SK-N-SH treated with all-trans-retinoic acid at 6 μM for 48 hours (cell line): ENCODE measurements around the gene PCNT.
"Not testable (repeated sequence)": the region's sequence is repeated elsewhere in the genome, so short reads cannot be mapped to it uniquely, and the experiment has no call there.

Source experiments
- ATAC-seq: fragments of 200-7000 bp; cut with Tn5 transposase; 3 replicates; pipeline ENCODE4 v1.9.1; 2020; ENCODE audit warnings: mild to moderate bottlenecking, moderate library complexity
- BACH2 ChIP-seq: fragments of 250-450 bp; sonication (Bioruptor Pico); IDR thresholded peaks from 2 replicates; pipeline ENCODE4 v1.9.0; 2021; ENCODE audit warnings: mild to moderate bottlenecking, borderline replicate concordance
- CSDC2 ChIP-seq: fragments of 250-450 bp; sonication (Bioruptor Pico); IDR thresholded peaks from 2 replicates; pipeline ENCODE4 v1.5.0; 2020; ENCODE audit warnings: mild to moderate bottlenecking, moderate library complexity
- GLIS3 ChIP-seq: fragments of 250-450 bp; sonication (Bioruptor Pico); IDR thresholded peaks from 2 replicates; pipeline ENCODE4 v1.5.0; 2020; ENCODE audit warnings: mild to moderate bottlenecking, moderate library complexity
- ISL1 ChIP-seq: fragments of 250-450 bp; sonication (Bioruptor Pico); IDR thresholded peaks from 2 replicates; pipeline ENCODE4 v2.1.2; 2022; ENCODE audit warnings: mild to moderate bottlenecking, moderate library complexity
- OSR1 ChIP-seq: fragments of 250-450 bp; sonication (Bioruptor Pico); IDR thresholded peaks from 2 replicates; pipeline ENCODE4 v1.8.0; 2022; ENCODE audit warnings: moderate library complexity, mild to moderate bottlenecking, inconsistent platforms
- PPARA ChIP-seq: fragments of 250-450 bp; sonication (Bioruptor Pico); IDR thresholded peaks from 2 replicates; pipeline ENCODE4 v1.5.0; 2020; ENCODE audit warnings: mild to moderate bottlenecking, borderline replicate concordance
- RARB ChIP-seq: fragments of 250-450 bp; sonication (Bioruptor Pico); IDR thresholded peaks from 2 replicates; pipeline ENCODE4 v1.8.0; 2021; ENCODE audit warnings: mild to moderate bottlenecking, moderate library complexity
- SNAI2 ChIP-seq: fragments of 250-450 bp; sonication (Bioruptor Pico); IDR thresholded peaks from 2 replicates; pipeline ENCODE4 v1.5.0; 2020; ENCODE audit warnings: mild to moderate bottlenecking, moderate library complexity
- TCF4 ChIP-seq: fragments of 250-450 bp; sonication (Bioruptor Pico); IDR thresholded peaks from 2 replicates; pipeline ENCODE4 v1.8.0; 2021; ENCODE audit warnings: mild to moderate bottlenecking, moderate library complexity, borderline replicate concordance
- TOX ChIP-seq: fragments of 250-450 bp; sonication (Bioruptor Pico); IDR thresholded peaks from 2 replicates; pipeline ENCODE4 v1.8.0; 2021; ENCODE audit warnings: mild to moderate bottlenecking, moderate library complexity, borderline replicate concordance
- ZC3H10 ChIP-seq: fragments of 250-450 bp; sonication (Bioruptor Pico); IDR thresholded peaks from 2 replicates; pipeline ENCODE4 v1.5.1; 2021; ENCODE audit warnings: mild to moderate bottlenecking, moderate library complexity
- ZFP3 ChIP-seq: fragments of 250-450 bp; sonication (Bioruptor Pico); IDR thresholded peaks from 2 replicates; pipeline ENCODE4 v1.5.0; 2020; ENCODE audit warnings: mild to moderate bottlenecking, moderate library complexity
- ZFP30 ChIP-seq: fragments of 450-650 bp; formaldehyde crosslinking; IDR thresholded peaks from 2 replicates; pipeline ENCODE4 v1.5.0; 2022; ENCODE audit warnings: mild to moderate bottlenecking, moderate library complexity
- ZNF565 ChIP-seq: fragments of 450-650 bp; formaldehyde crosslinking; conservative IDR thresholded peaks from 2 replicates; pipeline ENCODE4 v1.5.0; 2020; ENCODE audit warnings: low read depth, mild to moderate bottlenecking, moderate library complexity
- ZNF70 ChIP-seq: fragments of 450-650 bp; formaldehyde crosslinking; IDR thresholded peaks from 2 replicates; pipeline ENCODE4 v1.5.0; 2020; ENCODE audit warnings: mild to moderate bottlenecking, moderate library complexity
- ZNF8 ChIP-seq: fragments of 450-650 bp; formaldehyde crosslinking; IDR thresholded peaks from 2 replicates; pipeline ENCODE4 v1.5.0; 2020; ENCODE audit warnings: mild to moderate bottlenecking, moderate library complexity
- TF ChIP-seq, protein P1 (sequence below): fragments of 250-450 bp; sonication (Bioruptor Pico); IDR thresholded peaks from 2 replicates; pipeline ENCODE4 v1.5.1; 2020; ENCODE audit warnings: low read depth, mild to moderate bottlenecking, moderate library complexity
- TF ChIP-seq, protein P2 (sequence below): fragments of 250-450 bp; sonication (Bioruptor Pico); IDR thresholded peaks from 2 replicates; pipeline ENCODE4 v1.5.0; 2020; ENCODE audit warnings: mild to moderate bottlenecking, moderate library complexity
- TF ChIP-seq, protein P3 (sequence below): fragments of 250-450 bp; sonication (Bioruptor Pico); IDR thresholded peaks from 2 replicates; pipeline ENCODE4 v1.8.0; 2020; ENCODE audit warnings: mild to moderate bottlenecking, moderate library complexity, borderline replicate concordance
- TF ChIP-seq, protein P4 (sequence below): fragments of 250-450 bp; sonication (Bioruptor Pico); IDR thresholded peaks from 2 replicates; pipeline ENCODE4 v1.8.0; 2021; ENCODE audit warnings: low read depth, mild to moderate bottlenecking, moderate library complexity, borderline replicate concordance

The PCNT gene

DNA sequence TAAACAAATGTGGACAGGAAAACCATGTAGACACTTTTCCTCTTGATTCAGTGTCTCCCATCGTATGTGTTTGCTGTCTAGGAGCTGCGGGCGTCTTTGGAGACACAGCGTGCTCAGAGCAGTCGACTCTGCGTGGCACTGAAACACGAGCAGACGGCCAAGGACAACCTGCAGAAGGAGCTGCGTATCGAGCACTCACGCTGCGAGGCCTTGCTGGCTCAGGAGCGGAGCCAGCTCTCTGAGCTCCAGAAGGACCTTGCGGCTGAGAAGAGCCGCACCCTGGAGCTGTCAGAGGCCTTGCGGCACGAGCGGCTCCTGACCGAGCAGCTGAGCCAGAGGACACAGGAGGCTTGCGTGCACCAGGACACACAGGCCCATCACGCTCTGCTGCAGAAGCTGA, 107.5 kb downstream of the PCNT start:
- ATAC-seq = no peak
- TF ChIP-seq BACH2 (CRISPR knock-in tag) = no peak
- TF ChIP-seq RARB = no peak
- TF ChIP-seq ZC3H10 = no peak
- no peak for TF ChIP-seq PPARA (CRISPR knock-in tag)
- TF ChIP-seq GLIS3 = no peak
- no peak for TF ChIP-seq ZNF70 (CRISPR knock-in tag)
- no peak for TF ChIP-seq ZFP3 (CRISPR knock-in tag)
- TF ChIP-seq, protein P1, sequence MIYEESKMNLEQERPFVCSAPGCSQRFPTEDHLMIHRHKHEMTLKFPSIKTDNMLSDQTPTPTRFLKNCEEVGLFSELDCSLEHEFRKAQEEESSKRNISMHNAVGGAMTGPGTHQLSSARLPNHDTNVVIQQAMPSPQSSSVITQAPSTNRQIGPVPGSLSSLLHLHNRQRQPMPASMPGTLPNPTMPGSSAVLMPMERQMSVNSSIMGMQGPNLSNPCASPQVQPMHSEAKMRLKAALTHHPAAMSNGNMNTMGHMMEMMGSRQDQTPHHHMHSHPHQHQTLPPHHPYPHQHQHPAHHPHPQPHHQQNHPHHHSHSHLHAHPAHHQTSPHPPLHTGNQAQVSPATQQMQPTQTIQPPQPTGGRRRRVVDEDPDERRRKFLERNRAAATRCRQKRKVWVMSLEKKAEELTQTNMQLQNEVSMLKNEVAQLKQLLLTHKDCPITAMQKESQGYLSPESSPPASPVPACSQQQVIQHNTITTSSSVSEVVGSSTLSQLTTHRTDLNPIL (CRISPR knock-in tag) = no peak
- TF ChIP-seq CSDC2 (CRISPR knock-in tag) = no peak
- TF ChIP-seq, protein P2, sequence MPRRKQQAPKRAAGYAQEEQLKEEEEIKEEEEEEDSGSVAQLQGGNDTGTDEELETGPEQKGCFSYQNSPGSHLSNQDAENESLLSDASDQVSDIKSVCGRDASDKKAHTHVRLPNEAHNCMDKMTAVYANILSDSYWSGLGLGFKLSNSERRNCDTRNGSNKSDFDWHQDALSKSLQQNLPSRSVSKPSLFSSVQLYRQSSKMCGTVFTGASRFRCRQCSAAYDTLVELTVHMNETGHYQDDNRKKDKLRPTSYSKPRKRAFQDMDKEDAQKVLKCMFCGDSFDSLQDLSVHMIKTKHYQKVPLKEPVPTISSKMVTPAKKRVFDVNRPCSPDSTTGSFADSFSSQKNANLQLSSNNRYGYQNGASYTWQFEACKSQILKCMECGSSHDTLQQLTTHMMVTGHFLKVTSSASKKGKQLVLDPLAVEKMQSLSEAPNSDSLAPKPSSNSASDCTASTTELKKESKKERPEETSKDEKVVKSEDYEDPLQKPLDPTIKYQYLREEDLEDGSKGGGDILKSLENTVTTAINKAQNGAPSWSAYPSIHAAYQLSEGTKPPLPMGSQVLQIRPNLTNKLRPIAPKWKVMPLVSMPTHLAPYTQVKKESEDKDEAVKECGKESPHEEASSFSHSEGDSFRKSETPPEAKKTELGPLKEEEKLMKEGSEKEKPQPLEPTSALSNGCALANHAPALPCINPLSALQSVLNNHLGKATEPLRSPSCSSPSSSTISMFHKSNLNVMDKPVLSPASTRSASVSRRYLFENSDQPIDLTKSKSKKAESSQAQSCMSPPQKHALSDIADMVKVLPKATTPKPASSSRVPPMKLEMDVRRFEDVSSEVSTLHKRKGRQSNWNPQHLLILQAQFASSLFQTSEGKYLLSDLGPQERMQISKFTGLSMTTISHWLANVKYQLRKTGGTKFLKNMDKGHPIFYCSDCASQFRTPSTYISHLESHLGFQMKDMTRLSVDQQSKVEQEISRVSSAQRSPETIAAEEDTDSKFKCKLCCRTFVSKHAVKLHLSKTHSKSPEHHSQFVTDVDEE (CRISPR knock-in tag) = no peak
- no peak for TF ChIP-seq ZFP30
- TF ChIP-seq SNAI2 (CRISPR knock-in tag) = no peak
- TF ChIP-seq ISL1 (CRISPR knock-in tag) = no peak
- no peak for TF ChIP-seq ZNF565
- no peak for TF ChIP-seq TCF4 (CRISPR knock-in tag)
- no peak for TF ChIP-seq ZNF8 (CRISPR knock-in tag)
- TF ChIP-seq TOX (CRISPR knock-in tag) = no peak

DNA sequence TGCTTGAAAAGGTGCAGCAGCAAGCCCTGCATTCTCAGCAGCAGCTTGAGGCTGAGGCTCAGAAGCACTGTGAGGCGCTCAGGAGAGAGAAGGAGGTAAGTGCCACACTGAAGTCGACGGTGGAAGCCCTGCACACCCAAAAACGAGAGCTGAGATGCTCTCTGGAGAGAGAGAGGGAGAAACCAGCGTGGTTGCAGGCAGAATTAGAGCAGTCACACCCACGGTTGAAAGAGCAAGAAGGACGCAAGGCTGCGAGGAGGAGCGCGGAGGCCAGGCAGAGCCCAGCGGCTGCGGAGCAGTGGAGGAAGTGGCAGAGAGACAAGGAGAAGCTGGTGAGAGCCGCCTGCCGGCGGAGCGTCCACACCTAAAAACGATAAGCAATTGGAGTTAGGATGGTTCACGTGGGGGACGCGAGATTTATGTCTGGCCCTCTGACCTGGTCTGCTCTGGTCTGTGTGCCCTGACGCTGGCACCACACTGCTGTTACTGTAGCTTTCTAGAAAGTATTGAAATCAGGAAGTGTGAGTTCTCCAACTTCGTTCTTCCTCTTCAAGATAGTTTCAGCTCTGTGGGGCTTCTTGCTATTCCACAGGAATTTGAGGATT, 108.0 kb downstream of the PCNT start:
- TF ChIP-seq, protein P2 (CRISPR knock-in tag) = no peak
- TF ChIP-seq ZNF565 = no peak
- TF ChIP-seq BACH2 (CRISPR knock-in tag) = no peak
- TF ChIP-seq, protein P3, sequence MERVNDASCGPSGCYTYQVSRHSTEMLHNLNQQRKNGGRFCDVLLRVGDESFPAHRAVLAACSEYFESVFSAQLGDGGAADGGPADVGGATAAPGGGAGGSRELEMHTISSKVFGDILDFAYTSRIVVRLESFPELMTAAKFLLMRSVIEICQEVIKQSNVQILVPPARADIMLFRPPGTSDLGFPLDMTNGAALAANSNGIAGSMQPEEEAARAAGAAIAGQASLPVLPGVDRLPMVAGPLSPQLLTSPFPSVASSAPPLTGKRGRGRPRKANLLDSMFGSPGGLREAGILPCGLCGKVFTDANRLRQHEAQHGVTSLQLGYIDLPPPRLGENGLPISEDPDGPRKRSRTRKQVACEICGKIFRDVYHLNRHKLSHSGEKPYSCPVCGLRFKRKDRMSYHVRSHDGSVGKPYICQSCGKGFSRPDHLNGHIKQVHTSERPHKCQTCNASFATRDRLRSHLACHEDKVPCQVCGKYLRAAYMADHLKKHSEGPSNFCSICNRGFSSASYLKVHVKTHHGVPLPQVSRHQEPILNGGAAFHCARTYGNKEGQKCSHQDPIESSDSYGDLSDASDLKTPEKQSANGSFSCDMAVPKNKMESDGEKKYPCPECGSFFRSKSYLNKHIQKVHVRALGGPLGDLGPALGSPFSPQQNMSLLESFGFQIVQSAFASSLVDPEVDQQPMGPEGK = no peak
- TF ChIP-seq GLIS3 = no peak
- TF ChIP-seq, protein P4, sequence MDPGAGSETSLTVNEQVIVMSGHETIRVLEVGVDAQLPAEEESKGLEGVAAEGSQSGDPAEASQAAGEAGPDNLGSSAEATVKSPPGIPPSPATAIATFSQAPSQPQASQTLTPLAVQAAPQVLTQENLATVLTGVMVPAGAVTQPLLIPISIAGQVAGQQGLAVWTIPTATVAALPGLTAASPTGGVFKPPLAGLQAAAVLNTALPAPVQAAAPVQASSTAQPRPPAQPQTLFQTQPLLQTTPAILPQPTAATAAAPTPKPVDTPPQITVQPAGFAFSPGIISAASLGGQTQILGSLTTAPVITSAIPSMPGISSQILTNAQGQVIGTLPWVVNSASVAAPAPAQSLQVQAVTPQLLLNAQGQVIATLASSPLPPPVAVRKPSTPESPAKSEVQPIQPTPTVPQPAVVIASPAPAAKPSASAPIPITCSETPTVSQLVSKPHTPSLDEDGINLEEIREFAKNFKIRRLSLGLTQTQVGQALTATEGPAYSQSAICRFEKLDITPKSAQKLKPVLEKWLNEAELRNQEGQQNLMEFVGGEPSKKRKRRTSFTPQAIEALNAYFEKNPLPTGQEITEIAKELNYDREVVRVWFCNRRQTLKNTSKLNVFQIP (CRISPR knock-in tag) = no peak
- TF ChIP-seq CSDC2 (CRISPR knock-in tag) = no peak
- TF ChIP-seq ZNF70 (CRISPR knock-in tag) = no peak
- TF ChIP-seq OSR1 (CRISPR knock-in tag) = no peak
- ATAC-seq = no peak

DNA sequence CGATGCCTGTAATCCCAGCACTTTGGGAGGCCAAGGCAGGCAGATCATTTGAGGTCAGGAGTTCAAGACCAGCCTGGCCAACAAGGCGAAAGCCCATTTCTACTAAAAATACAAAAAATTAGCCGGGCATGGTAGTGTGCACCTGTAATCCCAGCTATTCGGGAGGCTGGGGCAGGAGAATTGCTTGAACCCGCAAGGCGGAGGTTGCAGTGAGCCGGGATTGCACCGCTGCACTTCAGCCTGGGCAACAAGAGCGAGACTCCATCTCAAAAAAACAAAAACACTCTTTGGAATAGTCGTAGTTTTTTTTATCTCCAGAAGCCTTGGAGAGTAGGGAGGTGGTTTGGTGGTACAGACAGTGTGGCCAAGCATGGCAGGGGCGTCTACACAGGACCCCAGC, 109.2 kb downstream of the PCNT start:
- not testable (repeated sequence) for ATAC-seq
